Motor neuron (in vitro differentiated cells): Measurements from ENCODE around the gene FRMPD1. TPM values are rescaled to one million over a fixed set of nuclear protein-coding genes. Genes with fewer than 3 reads are reported as not detected.
A peak's percentile ranks its signal among the peaks of the same experiment; 100 is the strongest.

Source experiments
- ATAC-seq, 8 experiments: fragments of 200-7000 bp; cut with Tn5 transposase; replicated peaks in 6 of 8; 2 replicates each; pipeline ENCODE4 v1.8.0; 2021; ENCODE audit warnings: mild to moderate bottlenecking in 8 of 8, moderate library complexity in 8 of 8
- H3K27ac ChIP-seq, 2 donors: fragments of 250-450 bp; sonication (Bioruptor Pico); 2 replicates each; pipeline ENCODE4 v1.9.0; 2021; ENCODE audit warnings: antibody characterized with exemption in 2 of 2, mild to moderate bottlenecking in 2 of 2, moderate library complexity in 1 of 2
- H3K4me1 ChIP-seq, 2 donors: fragments of 250-450 bp; sonication (Bioruptor Pico); replicated peaks in 1 of 2; 2 replicates each; pipeline ENCODE4 v1.6.1; 2021; ENCODE audit warnings: antibody characterized with exemption in 2 of 2, mild to moderate bottlenecking in 2 of 2, moderate library complexity in 1 of 2
- H3K4me3 ChIP-seq, 5 donors: fragments of 250-450 bp; sonication (Bioruptor Pico); 2 replicates each; pipeline ENCODE4 v1.9.0; 2021; ENCODE audit warnings: antibody characterized with exemption in 5 of 5, mild to moderate bottlenecking in 5 of 5, moderate library complexity in 4 of 5
- WGBS, 10 experiments: fragments of 450-650 bp; shearing (Covaris generic); methylation state at CpG; one replicate each; pipeline ENCODE4 v1.0.0; 2022; 5-methylcytosine and 5-hydroxymethylcytosine counted together
- in situ Hi-C, 9 experiments: fragments of 400-800 bp; cut with MboI; loops; one replicate each; pipeline ENCODE4 v1.15.0; 2021; ENCODE audit warnings: low sequenced_read_pairs in 9 of 9, low pct_unique_long_range_greater_than_20kb in 2 of 9; ENCODE audit not compliant: unreplicated experiment in 9 of 9
- total RNA-seq, 8 experiments: library from RNA; unstranded; fragments of 300-600 nt; gene quantifications; 2 replicates each; pipeline versions ENCODE4 v1.2.3 to v1.2.4, GENCODE V29; 2022

Gene FRMPD1
- total RNA-seq, 8 experiments from 2014 or later = 0.09 to 4.1 (median 0.34) TPM

DNA sequence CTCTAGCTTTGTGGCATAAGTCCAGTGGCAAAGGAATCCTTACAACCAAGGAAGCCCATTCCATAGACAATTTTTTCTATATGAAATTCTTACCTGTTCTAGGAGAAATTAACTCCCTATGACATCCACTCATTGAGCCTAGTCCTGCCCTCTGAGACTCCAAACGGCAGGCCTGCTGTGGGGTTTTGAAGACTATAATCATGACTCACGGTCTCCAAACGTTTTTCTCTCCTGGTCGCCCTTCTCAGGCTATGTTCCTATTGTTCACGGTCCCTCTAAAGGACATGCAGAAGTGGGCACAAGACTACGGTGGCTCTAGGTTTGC lies 133.5 kb downstream of the FRMPD1 start:
- peak in 1 of 8 experiments; percentile 1 for ATAC-seq
- in situ Hi-C loops = loop anchor here in 3 of 9 experiments (25.0 kb wide), 3 partner anchors 103 to 297 kb away; partner anchors contain the start of genes FBXO10 (in 2 of the 3), TOMM5 (in 2 of the 3) and POLR1E (in 1 of the 3)
- Histone ChIP-seq H3K4me3 (peak overlapping the region; percentile 79 to 89 (median 82)), H3K27ac (peak overlapping the region; percentile 76 to 90), H3K4me1 (peaks cover 7 to 17% of the 10 kb centered on the region in 2 donors)
- WGBS, 10 experiments = 0% methylated on average over 1 to 5 of the region's 6 CpGs; no CpG with 5 or more reads in 5 of the 10 experiments

DNA sequence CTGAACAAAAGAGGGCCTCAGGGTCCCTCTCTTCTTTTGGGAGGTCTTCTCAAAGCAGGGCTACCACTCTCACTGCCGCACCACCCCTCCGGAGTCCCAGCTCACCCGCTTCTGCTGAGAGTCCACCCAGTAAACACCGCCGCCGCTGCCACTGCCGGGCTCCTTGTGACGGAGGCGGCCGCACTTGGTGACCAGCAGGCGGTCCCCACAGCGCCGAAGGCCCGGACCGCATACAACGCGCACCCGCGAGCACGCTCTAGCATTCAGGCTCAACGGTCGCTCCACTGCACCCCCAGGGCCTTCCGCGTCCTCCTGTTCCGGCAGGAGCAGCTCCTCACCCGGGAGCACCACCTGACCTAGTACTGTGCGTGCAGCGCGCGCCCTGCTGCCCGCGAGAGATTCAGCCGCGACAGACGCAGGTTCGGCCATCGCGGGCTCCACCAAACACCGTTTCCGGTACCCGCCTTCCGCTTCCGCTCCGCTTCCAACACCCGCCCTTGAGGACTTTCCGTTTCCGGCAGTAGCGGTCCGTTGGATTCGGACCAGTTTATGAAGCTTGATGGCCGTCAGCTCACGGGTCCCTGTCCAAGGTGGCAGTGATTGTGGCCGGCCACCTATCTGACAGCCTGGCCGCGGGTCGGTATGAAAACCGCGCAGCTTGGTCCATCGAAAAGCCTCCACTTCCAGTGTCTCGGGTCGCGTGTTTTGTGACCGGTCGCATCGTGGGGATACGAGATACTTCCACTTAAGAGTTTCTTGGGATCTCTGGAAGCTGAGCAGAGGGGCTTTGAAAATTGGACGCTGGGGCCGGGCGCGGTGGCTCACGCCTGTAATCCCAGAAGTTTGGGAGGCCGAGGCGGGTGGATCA lies 134.1 kb downstream of the FRMPD1 start, which contains the start of gene EXOSC3:
Gene EXOSC3, minus strand, starts transcription at position 449 of the 868 bp plus-strand sequence. Its CDS starts 20 bp downstream, at position 429.
- Histone ChIP-seq H3K4me1 (peaks cover 7 to 17% of the 10 kb centered on the region in 2 donors), H3K4me3 (peak within 1 kb of the TSS; percentile 79 to 89 (median 82)), H3K27ac (peak within 1 kb of the TSS; percentile 76 to 90)
- 0 to 2% (median 0%) methylated on average over 1 to 12 of the region's 73 CpGs; no CpG with 5 or more reads in 4 of the 10 experiments for WGBS, 10 experiments
- in situ Hi-C loops = loop anchor here in 3 of 9 experiments (25.0 kb wide), 3 partner anchors 102 to 298 kb away; partner anchors contain the start of genes FBXO10 (in 2 of the 3), TOMM5 (in 2 of the 3) and POLR1E (in 1 of the 3)
- peak; percentile 91 to 98 (median 96) for ATAC-seq

DNA sequence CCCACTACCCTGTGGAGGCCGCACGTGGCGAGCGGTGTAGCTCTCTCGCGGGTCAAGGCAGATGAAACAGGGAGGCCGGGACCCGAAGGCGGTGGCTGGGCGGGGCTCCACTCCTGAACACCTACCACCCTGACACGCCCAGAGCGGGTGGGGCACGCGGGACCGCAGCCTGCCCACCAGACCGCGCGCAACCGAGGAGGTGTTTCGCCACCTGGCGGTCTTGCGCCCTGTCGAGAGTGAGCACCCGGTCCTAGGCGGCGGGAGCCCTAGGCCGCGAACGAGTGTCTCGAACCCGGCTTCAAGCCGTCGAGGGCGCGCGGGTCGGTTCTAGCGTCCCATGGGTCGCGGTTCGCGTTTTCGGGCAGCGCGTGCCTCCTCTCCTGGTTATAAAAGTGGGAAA lies 136.3 kb downstream of the FRMPD1 start:
- Histone ChIP-seq H3K4me1 (peaks cover 7 to 17% of the 10 kb centered on the region in 2 donors), H3K4me3 (no peak overlapping the region), H3K27ac (no peak overlapping the region)
- 80 to 95% methylated on average over 2 to 18 of the region's 45 CpGs; no CpG with 5 or more reads in 8 of the 10 experiments for WGBS, 10 experiments
- no peak for ATAC-seq
- in situ Hi-C loops = loop anchor here in 3 of 9 experiments (25.0 kb wide), 3 partner anchors 100 to 300 kb away; partner anchors contain the start of genes FBXO10 (in 2 of the 3), TOMM5 (in 2 of the 3) and POLR1E (in 1 of the 3)

DNA sequence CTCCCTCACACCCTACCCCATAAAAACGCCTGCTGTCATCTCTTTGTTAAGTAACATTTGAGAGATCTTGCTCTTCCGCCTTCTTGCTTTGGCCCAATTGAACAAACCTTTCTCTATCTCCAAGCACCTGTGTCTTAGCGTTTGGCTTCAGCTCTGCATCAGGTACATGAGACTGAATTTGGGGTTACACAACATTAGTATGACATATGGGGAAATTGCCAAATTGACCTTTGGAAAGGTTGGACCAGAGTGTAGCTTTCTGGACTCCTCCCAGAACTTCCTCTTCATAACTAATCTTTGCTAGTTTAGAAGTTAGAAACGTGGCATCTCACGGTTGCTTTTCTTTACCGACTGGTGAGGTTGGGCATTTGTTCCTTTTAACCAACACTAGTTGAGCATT lies 137.6 kb downstream of the FRMPD1 start:
- in situ Hi-C loops = loop anchor here in 3 of 9 experiments (25.0 kb wide), 3 partner anchors 99 to 301 kb away; partner anchors contain the start of genes FBXO10 (in 2 of the 3), TOMM5 (in 2 of the 3) and POLR1E (in 1 of the 3)
- WGBS, 10 experiments = 55 to 100% (median 75%) methylated on average over 1 to 5 of the region's 6 CpGs
- H3K4me1 ChIP-seq = peaks cover 7 to 11% of the 10 kb centered on the region in 2 donors
- no peak overlapping the region for H3K27ac ChIP-seq
- no peak overlapping the region for H3K4me3 ChIP-seq
- no peak for ATAC-seq

DNA sequence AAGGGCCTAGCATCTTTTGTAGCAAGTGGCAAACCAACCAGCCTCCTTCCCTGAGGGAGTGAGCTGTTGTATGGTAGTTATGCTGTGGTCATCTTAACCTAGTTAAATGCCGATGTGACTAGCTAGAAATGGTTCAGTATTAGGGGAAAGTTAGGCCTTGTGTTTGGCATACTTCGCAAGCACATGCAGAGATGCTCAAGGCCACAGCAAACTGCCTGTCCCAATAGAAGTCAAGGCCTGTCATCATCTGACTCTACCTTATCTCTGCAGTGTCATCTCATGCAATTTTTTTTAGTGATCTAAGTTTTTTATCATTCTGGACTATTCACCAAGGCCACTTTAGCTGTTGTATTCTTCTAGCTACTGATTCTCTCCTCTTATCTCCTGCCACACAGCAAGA lies 139.3 kb downstream of the FRMPD1 start:
- in situ Hi-C loops = loop anchor here in 3 of 9 experiments (25.0 kb wide), 3 partner anchors 97 to 303 kb away; partner anchors contain the start of genes FBXO10 (in 2 of the 3), TOMM5 (in 2 of the 3) and POLR1E (in 1 of the 3)
- ATAC-seq = no peak
- WGBS, 10 experiments = 75 to 100% (median 96%) methylated on average over 1 to 2 of the region's 2 CpGs
- peaks cover 0 to 4% of the 10 kb centered on the region in 2 donors for H3K4me1 ChIP-seq
- no peak overlapping the region for H3K27ac ChIP-seq
- no peak overlapping the region for H3K4me3 ChIP-seq

DNA sequence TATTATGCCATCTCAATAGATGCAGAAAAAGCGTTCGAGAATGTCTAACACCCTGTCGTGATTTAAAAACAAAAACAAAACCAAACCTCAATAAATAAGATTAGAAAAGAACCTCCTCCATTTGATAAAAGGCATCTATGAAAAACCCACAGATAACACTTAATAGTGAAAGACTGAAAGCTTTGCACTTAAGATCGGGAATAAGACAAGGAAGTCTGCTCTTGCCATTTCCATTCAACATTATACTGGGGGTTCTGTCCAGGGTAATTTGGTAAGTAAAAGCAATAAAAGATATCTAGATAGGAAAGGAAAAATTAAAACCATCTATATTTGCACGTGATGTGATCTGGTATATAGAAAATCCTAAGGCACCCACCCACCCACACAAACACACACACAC lies 141.4 kb downstream of the FRMPD1 start:
- 39 to 82% (median 66%) methylated on average over 2 to 5 of the region's 5 CpGs for WGBS, 10 experiments
- no peak for ATAC-seq
- no peak overlapping the region for H3K27ac ChIP-seq
- H3K4me3 ChIP-seq = no peak overlapping the region
- in situ Hi-C loops = loop anchor here in 3 of 9 experiments (25.0 kb wide), 3 partner anchors 95 to 305 kb away; partner anchors contain the start of genes FBXO10 (in 2 of the 3), TOMM5 (in 2 of the 3) and POLR1E (in 1 of the 3)
- H3K4me1 ChIP-seq = no peaks in the 10 kb centered on the region

DNA sequence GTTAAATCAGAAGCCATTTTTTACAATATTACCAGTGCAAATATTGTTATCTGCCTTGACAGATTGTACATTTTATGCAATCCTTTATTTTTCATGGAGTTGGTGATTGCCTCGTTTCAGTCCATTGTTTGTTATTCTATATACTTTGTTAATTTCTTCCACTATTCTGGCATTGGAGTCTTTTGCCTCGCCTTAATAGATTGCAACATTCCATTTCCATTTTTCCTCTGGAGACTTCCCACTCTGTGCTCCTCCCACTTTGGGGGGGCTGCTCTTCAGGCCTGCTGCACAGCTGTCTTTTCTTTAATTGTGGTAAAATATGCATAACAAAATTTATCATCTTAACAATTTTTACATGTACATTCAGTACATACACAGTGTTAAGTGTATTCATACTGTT lies 145.5 kb downstream of the FRMPD1 start:
- Histone ChIP-seq H3K4me1 (peaks cover 4 to 5% of the 10 kb centered on the region in 2 donors), H3K27ac (no peak overlapping the region), H3K4me3 (no peak overlapping the region)
- peak in 2 of 8 experiments; percentile 6 to 8 for ATAC-seq
- in situ Hi-C loops = loop anchor here in 3 of 9 experiments (25.0 kb wide), 3 partner anchors 91 to 309 kb away; partner anchors contain the start of genes FBXO10 (in 2 of the 3), TOMM5 (in 2 of the 3) and POLR1E (in 1 of the 3)
- 0 to 75% (median 40%) methylated on average over 2 of the region's 2 CpGs; no CpG with 5 or more reads in 1 of the 10 experiments for WGBS, 10 experiments

Other genes with a start within 250 kb of the FRMPD1 start
- 100 to 1,000 TPM in 5 of 8 experiments, 10 to 100 TPM in 3; 69.7 to 150 (median 102) TPM for gene GRHPR, start 228.3 kb upstream of the FRMPD1 start, total RNA-seq
- 10 to 100 TPM in 7 of 8 experiments, 1 to 10 TPM in 1; 4.6 to 27.0 (median 19.9) TPM for gene ZBTB5, start 185.5 kb upstream of the FRMPD1 start, total RNA-seq
- gene POLR1E, start 165.0 kb upstream of the FRMPD1 start, total RNA-seq = 10 to 100 TPM; 19.4 to 35.4 (median 24.9) TPM
- 10 to 100 TPM in 6 of 8 experiments, 1 to 10 TPM in 2; 7.6 to 20.6 (median 13.5) TPM for gene FBXO10, start 74.6 kb upstream of the FRMPD1 start, total RNA-seq
- gene TOMM5, start 58.4 kb upstream of the FRMPD1 start, total RNA-seq = 100 to 1,000 TPM; 121 to 314 (median 160) TPM
- gene TRMT10B, start 102.9 kb downstream of the FRMPD1 start, total RNA-seq = 10 to 100 TPM in 4 of 8 experiments, 1 to 10 TPM in 4; 8.2 to 14.0 (median 10.8) TPM
- 10 to 100 TPM; 24.7 to 57.2 (median 43.2) TPM for gene EXOSC3, start 134.1 kb downstream of the FRMPD1 start, total RNA-seq
- 10 to 100 TPM; 11.7 to 34.7 (median 18.6) TPM for gene DCAF10, start 149.8 kb downstream of the FRMPD1 start, total RNA-seq